HL-60 (cell line): ENCODE results near the gene BHLHE23.

ENCODE experiments used
- GABPA ChIP-seq: IDR thresholded peaks from 2 replicates; pipeline ENCODE4 v1.6.1; 2012; ENCODE audit warnings: low read depth
- POLR2AphosphoS5 ChIP-seq: IDR thresholded peaks from 2 replicates; pipeline ENCODE4 v1.6.1; 2012; ENCODE audit warnings: low read depth
- SPI1 ChIP-seq: IDR thresholded peaks from 2 replicates; pipeline ENCODE4 v1.6.1; 2012; ENCODE audit warnings: low read depth, mild to moderate bottlenecking, borderline replicate concordance
- TF ChIP-seq, protein P1 (sequence below): IDR thresholded peaks from one replicate; pipeline ENCODE4 v1.5.1; 2011; ENCODE audit warnings: low read length, control low read depth, inconsistent platforms; ENCODE audit not compliant: insufficient read depth
- TF ChIP-seq, protein P2 (sequence below): IDR thresholded peaks from 2 replicates; pipeline ENCODE4 v1.6.1; 2012; ENCODE audit warnings: low read depth; ENCODE audit not compliant: insufficient replicate concordance

DNA sequence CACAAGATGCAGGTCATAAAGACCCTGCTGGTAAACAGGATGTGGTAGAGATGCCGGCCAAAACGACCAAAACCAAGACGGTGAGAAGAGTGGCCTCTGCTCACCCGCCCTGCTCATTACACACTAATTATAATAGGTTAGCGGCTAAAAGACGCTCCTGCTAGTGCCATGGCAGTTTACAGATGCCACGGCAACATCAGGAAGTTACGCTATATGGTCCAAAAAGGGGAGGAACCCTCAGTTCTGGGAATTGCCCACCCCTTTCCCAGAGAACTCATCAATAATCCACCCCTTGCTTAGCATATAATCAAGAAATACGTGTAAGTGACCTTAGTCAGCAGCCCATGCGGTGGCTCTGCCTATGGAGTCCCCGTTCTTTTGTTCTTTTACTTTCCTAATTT is 17.6 kb downstream of the BHLHE23 start:
- TF ChIP-seq, protein P1, sequence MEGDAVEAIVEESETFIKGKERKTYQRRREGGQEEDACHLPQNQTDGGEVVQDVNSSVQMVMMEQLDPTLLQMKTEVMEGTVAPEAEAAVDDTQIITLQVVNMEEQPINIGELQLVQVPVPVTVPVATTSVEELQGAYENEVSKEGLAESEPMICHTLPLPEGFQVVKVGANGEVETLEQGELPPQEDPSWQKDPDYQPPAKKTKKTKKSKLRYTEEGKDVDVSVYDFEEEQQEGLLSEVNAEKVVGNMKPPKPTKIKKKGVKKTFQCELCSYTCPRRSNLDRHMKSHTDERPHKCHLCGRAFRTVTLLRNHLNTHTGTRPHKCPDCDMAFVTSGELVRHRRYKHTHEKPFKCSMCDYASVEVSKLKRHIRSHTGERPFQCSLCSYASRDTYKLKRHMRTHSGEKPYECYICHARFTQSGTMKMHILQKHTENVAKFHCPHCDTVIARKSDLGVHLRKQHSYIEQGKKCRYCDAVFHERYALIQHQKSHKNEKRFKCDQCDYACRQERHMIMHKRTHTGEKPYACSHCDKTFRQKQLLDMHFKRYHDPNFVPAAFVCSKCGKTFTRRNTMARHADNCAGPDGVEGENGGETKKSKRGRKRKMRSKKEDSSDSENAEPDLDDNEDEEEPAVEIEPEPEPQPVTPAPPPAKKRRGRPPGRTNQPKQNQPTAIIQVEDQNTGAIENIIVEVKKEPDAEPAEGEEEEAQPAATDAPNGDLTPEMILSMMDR: no peak
- TF ChIP-seq GABPA (no peak), POLR2AphosphoS5 (no peak), SPI1 (no peak)
- TF ChIP-seq, protein P2, sequence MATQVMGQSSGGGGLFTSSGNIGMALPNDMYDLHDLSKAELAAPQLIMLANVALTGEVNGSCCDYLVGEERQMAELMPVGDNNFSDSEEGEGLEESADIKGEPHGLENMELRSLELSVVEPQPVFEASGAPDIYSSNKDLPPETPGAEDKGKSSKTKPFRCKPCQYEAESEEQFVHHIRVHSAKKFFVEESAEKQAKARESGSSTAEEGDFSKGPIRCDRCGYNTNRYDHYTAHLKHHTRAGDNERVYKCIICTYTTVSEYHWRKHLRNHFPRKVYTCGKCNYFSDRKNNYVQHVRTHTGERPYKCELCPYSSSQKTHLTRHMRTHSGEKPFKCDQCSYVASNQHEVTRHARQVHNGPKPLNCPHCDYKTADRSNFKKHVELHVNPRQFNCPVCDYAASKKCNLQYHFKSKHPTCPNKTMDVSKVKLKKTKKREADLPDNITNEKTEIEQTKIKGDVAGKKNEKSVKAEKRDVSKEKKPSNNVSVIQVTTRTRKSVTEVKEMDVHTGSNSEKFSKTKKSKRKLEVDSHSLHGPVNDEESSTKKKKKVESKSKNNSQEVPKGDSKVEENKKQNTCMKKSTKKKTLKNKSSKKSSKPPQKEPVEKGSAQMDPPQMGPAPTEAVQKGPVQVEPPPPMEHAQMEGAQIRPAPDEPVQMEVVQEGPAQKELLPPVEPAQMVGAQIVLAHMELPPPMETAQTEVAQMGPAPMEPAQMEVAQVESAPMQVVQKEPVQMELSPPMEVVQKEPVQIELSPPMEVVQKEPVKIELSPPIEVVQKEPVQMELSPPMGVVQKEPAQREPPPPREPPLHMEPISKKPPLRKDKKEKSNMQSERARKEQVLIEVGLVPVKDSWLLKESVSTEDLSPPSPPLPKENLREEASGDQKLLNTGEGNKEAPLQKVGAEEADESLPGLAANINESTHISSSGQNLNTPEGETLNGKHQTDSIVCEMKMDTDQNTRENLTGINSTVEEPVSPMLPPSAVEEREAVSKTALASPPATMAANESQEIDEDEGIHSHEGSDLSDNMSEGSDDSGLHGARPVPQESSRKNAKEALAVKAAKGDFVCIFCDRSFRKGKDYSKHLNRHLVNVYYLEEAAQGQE: no peak
